ENCODE data around the gene RANBP17.

RANBP17 gene

GRCh38 chr5:170937914-170938313 is 76.1 kb downstream of the RANBP17 start:
- H3K27me3 ChIP-seq (ENCODE audit: insufficient read depth, poor library complexity, severe bottlenecking): peaks cover 6% of the 10 kb centered on the region
- H3K27ac ChIP-seq (replicated peaks): no peak overlapping the region
- no peak for DNase-seq (ENCODE audit: low read depth in 1 of 2, low spot score in 1 of 2)
- no peak for TF ChIP-seq GABPA (IDR thresholded peaks at IDR 0.05; ENCODE audit: low read depth)
- no peak for TF ChIP-seq REST (IDR thresholded peaks at IDR 0.05; ENCODE audit: insufficient replicate concordance, low read depth)
- no peak for TF ChIP-seq SPI1 (IDR thresholded peaks at IDR 0.05; ENCODE audit: borderline replicate concordance, low read depth)
- TF ChIP-seq POLR2AphosphoS5 (IDR thresholded peaks at IDR 0.05; ENCODE audit: low read depth): no peak
- TF ChIP-seq CTCF (IDR thresholded peaks at IDR 0.05; ENCODE audit: insufficient read depth, low read length): no peak
- H3K4me3 ChIP-seq (replicated peaks; ENCODE audit: insufficient read depth, low read length): no peak overlapping the region

GRCh38 chr5:170939178-170939577 is 77.4 kb downstream of the RANBP17 start:
- Histone ChIP-seq H3K27me3 (ENCODE audit: insufficient read depth, poor library complexity, severe bottlenecking) (peaks cover 6% of the 10 kb centered on the region), H3K4me3 (replicated peaks; ENCODE audit: insufficient read depth, low read length) (no peak overlapping the region), H3K27ac (replicated peaks) (no peak overlapping the region)
- DNase-seq (ENCODE audit: low read depth in 1 of 2, low spot score in 1 of 2): no peak
- TF ChIP-seq GABPA (IDR thresholded peaks at IDR 0.05; ENCODE audit: low read depth) (no peak), SPI1 (IDR thresholded peaks at IDR 0.05; ENCODE audit: borderline replicate concordance, low read depth) (no peak), CTCF (IDR thresholded peaks at IDR 0.05; ENCODE audit: insufficient read depth, low read length) (no peak), REST (IDR thresholded peaks at IDR 0.05; ENCODE audit: insufficient replicate concordance, low read depth) (no peak), POLR2AphosphoS5 (IDR thresholded peaks at IDR 0.05; ENCODE audit: low read depth) (no peak)

- Histone ChIP-seq H3K27me3 (ENCODE audit: insufficient read depth, poor library complexity, severe bottlenecking) (peaks cover 6% of the 10 kb centered on the region), H3K4me3 (replicated peaks; ENCODE audit: insufficient read depth, low read length) (no peak overlapping the region), H3K27ac (replicated peaks) (no peak overlapping the region)
- DNase-seq (ENCODE audit: low read depth in 1 of 2, low spot score in 1 of 2): no peak
- TF ChIP-seq POLR2AphosphoS5 (IDR thresholded peaks at IDR 0.05; ENCODE audit: low read depth) (no peak), CTCF (IDR thresholded peaks at IDR 0.05; ENCODE audit: insufficient read depth, low read length) (no peak), SPI1 (IDR thresholded peaks at IDR 0.05; ENCODE audit: borderline replicate concordance, low read depth) (no peak), REST (IDR thresholded peaks at IDR 0.05; ENCODE audit: insufficient replicate concordance, low read depth) (no peak), GABPA (IDR thresholded peaks at IDR 0.05; ENCODE audit: low read depth) (no peak)
Observed at GRCh38 chr5:170941788-170942187, 80.0 kb downstream of the RANBP17 start.

Measured in HL-60 (cell line).